GDM1 (cell line): ENCODE data around the gene PCBP3.
"Not testable (repeated sequence)": the region's sequence is repeated elsewhere in the genome, so short reads cannot be mapped to it uniquely, and the experiment has no call there.

Experiments used
- DNase-seq: peaks from one replicate; lab custom pipeline; 2025; lab: John Stamatoyannopoulos, UW

Gene PCBP3

DNA sequence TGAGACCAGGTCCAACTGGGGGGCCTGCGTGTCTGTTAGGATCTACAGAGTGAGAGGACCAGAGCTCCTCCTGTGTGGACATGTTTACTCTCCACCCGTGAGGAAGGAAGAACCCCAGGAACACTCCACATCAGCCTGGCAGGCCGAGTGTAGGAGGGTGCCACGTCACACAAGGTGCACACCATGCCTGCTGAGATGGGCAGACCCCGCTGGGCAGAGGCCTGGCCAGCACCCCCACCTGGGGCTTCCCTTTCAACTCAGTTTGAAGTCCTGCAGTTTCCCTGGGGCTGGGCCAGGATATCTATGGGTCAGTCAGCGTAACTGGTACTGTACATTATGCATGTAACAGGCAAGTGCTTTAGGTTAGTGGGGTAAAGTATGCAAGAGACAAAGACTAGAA is 30.1 kb upstream of the PCBP3 start:
- DNase-seq, result no peak

DNA sequence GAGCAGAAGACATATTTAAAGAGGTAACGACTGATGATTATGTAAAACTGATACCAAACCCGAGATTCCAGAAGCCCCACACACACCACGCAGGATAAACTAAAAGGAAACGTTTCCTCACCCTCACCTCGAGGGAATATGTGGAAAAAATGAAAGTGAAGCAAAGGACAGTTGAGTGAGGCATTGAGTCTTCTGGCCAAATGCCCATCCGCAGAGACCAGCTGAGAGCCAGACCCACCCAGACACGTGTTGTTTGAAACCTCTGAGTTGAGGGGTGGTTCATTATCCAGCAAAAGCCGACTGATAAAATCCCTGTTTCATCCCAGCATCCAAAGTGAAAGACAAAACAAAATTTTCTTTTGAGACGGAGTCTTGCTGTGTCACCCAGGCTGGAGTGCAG is 29.6 kb upstream of the PCBP3 start:
- no peak for DNase-seq

DNA sequence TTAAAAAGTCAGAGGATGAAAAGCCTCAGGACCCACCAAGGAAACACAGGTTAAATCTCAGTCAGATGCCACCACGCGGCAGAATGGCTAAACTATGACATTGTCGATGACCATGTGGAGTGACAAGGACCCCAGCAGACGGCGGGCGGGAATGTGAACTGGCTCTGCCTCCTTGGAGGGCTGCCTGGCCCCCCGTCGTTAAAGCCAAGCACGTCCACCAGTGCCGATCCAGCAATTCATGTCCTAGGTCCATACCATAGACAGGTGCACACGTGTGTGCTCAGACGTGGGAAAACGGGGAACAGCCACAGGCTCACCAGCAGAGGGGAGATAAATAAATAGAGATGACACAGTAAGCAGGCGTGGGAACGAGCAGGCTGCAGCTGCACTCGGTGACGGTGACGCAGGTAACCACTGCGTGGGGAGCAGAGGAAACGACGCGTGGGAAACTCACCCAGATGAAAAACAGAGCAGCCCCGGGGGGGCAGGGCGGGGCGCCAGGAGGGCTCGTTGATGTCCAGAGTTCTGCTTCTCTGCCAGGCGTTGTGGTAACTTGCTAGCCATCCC is 28.3 kb upstream of the PCBP3 start:
- no peak for DNase-seq

DNA sequence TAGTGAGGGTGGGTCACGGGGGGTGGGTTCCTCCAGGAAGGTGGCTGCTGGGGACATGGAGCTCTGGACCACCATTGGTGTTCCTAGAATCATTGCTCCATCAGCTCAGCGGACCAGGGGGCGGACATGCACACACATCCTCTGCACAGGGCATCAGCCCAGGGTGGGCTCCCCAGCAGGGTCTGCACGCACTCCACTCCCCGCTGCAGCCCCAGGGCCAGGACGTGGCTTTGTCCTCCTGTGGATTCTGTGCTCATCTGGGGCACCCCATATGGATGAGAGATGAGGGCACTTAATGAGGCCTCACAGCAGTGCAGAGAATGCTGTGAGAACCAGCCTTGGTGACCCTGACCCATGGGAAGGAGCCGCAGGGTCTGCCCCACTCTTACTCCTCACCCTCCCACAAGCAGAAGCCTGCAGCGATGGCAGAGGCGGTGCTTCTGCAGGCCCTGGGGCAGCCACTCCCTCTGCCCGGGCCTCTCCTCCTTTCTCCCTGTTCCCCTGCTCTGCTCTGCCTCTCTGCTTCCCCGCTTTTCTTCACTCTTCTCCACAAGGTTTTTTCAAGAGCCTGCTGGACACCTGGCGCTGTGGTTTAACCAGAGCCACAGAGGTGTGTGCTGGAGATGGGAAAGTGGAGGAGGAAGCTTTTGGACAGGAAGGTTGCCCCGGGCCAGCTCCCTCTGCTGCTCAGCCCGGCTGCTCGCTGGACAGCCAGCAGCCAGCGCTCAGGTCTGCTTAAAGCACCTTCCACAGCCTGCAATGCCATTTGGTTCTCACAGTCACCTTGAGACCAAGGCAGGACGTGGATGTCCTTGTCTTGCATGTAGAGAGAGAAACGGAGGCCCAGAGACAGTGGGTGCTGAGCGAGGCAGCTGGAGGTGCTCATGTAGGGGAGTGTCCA is 26.3 kb upstream of the PCBP3 start:
- no peak for DNase-seq

DNA sequence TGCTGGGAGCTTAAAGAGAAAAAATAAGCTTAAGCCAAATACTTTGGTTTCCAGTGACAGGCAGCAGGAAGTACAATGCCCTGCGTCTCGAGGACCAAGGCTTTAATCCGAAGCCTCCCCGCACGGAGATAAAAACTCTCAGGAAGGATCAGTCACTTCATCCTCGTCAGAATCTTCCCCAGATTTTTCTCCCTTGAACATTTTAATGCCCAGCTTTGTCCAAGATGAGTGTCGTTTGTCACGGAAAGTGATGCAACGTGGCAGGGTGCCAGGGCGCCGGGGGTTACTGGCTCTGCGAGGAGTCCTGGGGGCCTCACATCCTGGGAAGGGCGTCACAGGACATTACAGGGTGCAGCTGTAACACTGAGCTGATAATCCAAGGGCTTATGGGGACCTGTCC is 25.2 kb upstream of the PCBP3 start:
- DNase-seq, result no peak

DNA sequence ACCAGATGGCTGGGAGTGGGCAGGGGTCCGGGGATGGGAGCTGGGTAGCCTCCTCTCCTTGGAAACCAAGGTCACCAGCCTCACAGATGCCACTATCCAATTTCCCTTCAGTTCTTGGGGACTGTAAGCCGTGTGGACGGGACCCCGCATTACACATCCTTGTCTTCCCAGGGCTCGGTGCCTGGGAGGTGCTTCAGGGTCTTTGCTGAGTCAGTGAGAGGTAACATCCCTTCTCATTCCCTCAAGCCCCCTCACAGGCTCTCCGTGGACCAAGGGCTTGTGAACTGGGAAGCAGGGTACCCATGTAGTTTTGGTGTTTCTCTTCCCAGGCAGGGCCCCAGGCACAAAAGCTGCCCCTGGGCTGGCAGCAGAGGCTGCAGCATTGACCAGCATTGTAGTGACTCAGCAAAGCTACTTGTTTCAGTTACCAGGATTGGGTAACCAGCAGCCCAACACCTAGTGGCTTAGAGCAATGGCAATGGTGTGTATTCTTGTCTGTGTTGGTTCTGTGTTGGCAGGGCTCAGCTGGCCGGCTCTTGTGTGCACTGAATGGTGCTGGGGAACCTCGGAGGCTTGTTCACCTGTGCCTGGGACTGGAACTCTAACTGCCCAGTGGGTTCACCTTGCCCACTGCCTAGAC is 24.6 kb upstream of the PCBP3 start:
- DNase-seq, result no peak

DNA sequence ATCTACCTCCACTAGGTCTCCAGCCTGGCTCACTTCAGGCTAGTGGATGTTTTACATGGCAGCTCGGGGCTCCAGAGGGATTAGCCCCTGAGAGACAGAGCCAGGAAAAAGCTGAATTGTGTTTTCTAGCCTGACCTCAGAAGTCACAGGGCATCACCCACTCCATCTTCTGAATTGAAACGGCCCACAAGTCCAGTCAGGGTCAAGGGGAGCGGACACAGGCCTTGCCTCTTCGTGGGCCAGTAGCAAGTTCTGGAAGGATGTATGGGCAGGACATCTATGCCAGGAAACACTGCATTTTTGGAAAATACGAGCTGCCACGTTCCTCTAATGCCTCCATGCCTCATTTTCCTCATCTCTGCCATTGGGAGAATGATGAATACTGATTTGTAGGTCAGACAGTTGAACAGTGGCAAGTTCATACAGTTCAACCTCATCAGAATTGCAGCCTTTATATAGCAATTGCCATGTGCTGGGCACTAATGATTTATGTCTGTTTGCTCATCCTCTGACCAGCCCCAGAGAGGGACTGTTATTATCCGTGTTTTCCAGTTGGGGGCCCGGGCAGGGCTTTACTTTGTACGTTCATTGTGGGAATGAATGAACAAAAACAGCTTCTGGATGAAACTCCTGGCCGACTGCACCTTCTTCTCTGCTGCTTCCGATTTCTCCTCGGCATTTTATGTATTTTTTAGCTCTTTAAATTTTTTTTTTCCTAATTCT is 23.2 kb upstream of the PCBP3 start:
- DNase-seq, result no peak

DNA sequence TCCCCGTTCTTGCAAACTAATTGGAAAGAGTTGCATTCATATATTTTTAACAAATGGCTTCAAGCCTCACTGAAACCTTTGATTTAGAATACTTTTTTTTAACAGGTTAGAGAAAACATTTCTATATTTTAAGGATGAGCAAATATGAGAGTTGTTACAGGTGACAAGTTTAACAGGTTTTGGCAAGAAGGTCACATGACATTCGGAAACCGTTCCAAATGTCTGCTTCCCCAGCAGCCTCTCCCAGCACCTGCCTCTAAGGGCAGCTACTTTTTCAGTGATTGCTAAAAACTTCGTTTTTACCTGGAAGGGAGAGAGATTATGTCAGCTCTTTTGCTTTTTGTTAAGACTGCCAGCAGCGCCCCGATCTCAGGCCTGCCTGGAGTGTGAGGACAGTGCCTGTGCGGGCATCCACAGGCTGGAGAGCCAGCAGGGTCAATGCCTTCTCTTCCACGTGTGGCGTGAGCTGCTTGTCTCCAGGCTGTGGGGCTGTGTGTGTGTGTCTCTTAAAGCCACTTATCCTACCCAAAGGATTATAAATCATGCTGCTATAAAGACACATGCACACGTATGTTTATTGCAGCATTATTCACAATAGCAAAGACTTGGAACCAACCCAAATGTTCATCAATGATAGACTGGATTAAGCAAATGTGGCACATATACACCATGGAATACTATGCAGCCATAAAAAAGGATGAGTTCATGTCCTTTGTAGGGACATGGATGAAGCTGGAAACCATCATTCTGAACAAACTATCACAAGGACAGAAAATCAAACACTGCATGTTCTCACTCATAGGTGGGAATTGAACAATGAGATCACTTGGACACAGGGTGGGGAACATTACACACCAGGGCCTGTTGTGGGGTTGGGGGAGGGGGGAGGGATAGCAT is 21.8 kb upstream of the PCBP3 start:
- DNase-seq, result not testable (repeated sequence)

DNA sequence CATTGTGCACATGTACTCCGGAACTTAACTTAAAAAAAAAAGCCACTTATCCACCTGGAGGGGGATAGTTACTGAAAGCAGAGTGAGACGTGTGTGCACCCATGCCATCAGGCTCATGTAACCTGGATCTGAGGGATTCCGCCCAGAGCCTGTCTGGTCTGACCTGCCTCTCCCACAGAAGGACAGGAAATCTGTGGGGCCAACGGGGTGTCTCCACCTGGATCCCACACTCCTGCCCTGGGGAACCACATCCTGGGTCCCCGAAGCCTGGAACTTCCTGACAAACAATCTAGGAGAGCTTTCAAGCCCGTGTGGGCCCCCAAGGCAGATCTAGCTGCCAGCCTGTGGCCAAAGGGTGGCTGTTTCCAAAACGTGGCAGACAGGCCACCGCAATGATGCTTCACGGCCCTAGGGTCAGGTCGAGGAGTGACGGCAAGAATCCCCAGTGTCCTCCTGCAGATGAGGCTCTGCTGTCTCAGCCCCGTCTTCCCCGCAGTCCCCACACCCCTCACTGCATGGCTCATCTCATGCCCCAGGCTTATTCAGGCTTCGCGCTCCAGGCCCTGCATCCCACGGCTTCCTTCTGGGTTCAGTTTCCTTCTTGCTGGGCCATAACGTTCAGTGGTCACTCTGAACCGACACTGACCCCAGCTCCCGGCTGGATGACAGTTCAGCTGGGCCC is 21.0 kb upstream of the PCBP3 start:
- no peak for DNase-seq

DNA sequence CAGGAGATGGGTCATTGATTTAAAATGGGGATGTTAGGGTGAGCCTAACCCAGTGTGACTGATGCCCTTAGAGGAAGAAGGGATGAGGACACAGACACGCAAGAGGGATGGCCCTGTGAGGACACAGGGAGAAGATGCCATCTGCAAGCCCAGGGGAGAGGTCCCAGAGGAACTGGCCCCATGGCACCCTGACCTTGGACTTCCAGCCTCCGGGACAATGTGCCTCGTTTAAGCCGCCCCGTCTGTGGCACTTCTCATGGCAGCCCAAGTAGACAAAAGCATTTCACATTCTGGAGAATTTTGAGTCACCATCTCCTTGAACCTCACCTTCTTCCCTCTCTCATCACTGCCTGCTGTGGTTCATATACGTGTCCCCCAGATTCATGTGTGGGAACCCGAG is 20.1 kb upstream of the PCBP3 start:
- no peak for DNase-seq

DNA sequence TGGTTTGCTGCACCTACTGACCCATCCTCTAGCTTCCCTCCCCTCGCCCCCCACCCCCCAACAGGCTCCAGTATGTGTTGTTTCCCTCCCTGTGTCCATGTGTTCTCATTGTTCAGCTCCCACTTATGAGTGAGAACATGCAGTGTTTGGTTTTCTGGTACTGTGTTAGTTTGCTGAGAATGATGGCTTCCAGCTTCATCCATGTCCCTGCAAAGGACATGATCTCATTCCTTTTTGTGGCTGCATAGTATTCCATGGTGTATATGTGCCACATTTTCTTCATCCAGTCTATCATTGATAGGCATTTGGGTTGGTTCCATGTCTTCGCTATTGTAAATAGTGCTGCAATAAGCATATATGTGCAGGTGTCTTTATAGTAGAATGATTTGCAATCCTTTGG is 17.4 kb upstream of the PCBP3 start:
- not testable (repeated sequence) for DNase-seq

DNA sequence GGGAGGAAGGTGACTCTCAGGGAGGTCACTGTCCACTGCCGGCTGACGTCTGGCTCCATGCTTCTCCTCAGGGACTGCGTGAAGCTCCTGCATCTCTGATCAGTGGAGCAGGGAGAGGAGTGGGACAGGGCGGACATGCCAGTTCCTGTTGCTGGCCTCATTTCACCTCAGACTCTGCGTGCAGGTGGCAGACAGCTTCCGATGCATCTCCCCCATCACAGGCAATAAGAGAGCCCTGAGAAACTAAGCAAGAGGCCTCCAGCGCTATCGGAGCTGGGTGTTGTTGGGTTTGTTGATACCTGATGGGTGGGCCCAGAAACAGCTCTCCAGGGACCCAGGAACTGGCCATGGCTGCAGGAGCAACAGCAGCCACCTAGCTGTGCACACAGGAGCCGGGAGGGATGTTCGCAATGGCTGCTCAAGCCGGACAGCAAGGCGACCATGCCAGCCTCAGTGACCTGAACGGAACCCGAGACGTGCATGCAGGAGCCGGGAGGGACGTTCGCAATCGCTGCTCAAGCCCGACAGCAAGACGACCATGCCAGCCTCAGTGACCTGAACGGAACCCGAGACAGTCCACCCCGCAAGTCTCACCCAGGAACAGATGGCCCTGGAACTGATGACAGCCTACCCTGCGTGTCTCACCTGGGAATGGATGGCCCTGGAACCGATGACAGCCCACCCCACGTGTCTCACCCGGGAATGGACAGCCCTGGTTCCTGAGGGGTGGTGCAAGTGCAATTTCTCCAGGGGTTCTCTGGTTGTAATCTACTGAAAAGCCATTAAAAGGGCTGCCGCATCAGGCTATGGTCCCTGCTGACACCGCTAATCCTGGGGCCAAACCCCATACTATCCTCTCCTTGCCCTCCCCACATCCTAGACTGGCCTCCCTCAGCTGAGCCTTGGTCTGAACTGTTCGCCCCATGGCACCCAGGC is 14.2 kb upstream of the PCBP3 start:
- no peak for DNase-seq

DNA sequence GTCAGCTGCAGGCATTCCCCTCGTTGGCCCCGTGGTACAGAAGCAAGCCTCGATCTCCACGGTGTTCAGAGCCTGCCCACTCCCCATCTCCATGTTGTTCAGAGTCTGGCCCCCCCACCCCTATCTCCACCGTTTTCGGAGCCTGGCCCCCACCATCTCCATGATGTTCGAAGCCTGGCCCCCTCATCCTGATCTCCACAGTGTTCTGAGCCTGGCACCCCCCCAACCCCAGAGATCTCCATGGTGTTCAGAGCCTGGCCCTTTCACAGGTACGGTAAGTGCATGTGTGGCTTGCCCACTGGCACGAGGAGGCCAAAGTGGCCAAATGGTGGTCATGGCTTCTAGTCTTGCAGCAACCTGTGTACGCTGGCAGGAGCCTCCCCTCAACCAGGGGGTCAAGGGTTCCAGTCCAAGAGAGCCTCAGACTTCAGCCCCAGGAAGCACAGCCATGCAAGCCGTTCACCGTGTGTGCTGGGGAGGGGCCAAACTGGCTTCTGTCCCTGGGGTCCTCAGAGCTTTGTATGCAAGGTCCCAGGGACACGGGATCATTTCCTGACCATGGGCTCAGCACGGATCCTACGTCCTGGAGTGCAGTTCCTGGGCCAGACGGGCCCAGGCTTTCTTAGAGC is 13.3 kb upstream of the PCBP3 start:
- no peak for DNase-seq

DNA sequence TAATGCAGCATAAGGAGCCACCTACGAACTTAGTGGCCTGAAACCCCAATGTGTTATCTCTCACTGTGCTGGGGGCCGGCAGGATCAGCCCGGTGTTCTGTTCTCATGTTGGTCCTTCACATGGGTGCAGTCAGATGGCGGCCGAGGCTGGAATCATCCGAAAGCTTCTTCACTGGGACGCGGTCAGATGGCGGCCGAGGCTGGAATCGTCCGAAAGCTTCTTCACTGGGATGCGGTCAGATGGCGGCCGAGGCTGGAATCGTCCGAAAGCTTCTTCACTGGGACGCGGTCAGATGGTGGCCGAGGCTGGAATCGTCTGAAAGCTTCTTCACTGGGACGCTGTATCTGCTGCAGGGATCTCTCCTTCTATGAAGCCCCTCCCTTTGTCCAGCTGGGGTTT is 12.6 kb upstream of the PCBP3 start:
- no peak for DNase-seq

DNA sequence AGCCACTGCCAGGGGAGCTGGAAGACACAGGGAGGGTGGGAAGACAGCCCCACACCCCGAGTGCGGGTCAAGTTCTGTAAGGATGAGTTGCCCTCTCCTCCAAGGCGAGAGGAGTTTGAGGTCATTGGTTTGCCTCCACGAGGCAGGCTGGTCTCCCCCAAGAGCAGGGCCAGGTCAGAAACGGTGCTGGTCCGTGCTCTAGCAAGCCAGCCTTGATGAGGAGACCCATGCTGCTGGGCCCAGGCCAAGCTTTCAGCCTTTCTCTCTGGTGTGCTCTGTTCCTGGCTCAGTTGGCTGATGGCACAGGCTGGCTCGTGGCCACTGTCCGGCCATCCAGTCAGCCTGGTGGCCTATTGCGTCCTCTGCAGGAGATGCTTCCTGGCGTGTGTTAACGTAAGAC is 12.0 kb upstream of the PCBP3 start:
- no peak for DNase-seq

DNA sequence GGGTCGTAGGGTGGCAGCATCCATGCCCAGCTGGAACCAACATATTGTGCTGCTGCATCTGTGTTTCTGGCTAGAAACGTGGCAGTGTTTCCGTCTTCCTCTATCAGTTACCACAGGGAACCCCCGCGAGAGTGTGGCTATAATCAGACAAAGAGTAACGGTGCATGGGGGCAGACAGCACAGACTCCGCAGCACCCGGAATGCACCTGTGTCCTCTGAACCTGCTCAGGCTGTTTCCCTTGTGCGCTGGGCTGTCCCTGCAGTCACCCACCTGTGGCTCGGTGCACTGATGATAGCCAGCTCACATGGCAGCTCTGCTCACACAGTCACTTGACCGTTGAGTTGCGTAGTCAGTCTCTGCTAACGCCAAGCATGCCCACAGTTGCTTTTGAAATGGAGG is 11.4 kb upstream of the PCBP3 start:
- DNase-seq, result no peak

DNA sequence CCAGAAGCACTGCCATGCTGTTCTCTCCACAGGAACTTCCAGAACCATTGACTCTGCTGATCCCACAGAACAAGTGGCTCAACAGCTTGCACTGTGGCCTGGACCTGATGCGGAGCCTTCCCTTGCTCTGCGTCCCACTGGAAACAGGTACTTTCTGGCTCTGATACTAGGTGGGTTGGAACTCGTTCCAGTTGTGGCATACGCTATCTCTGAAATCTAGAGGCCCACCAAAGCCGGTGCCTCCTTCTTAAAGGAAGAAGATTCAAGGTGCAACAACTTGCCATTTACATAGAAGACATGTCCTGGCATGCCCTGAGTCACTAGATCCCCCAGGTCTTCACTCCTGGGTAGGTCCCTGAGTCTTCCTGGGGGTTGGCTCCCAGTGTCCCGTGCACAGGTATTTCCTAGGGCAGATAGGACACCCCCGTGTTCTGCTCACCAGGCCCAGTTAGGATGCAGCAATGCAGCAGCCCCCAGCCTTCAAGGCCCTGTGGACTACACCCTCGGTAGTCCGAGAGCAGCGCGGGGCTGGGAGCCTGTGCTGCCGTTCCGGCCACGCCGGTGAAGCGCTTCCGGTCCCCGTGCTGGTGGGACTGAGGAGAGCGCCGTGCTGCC is 10.8 kb upstream of the PCBP3 start:
- no peak for DNase-seq

DNA sequence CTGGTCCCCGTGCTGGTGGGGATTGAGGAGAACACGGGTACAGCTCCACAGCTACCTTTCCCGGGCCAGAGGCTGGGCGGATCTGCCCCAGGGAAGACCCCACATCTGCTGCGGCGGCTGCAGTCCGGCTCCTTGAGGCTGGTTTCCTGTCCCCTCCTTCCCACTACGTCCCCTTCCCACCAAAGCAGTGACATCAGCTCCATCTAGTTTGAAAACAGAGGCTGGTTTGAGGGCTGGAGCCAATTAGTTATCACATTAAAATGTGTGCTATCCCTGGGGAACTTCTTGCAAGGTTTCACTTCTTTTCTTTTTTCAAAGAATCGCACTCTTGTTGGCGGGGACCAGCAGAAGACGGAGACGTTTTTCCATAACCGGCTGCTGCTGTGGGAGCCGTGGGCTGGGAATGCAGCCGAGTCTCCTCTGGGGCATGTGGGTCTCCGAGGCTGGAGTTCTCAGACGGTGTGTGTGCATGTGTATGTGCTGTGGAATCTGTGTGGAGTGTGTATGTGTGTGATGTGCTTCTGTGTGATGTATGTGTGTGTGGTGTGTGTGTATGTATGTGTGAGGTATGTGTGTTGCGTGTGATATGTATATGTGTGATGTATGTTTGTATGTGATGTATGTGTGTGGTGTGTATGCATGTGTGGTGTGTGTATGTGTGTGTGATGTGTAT is 8.9 kb upstream of the PCBP3 start:
- no peak for DNase-seq
